Measurements from ENCODE around the gene TRMT112. TPM values are rescaled to one million over a fixed set of nuclear protein-coding genes. Genes with fewer than 3 reads are reported as not detected.

TRMT112 gene
- polyA plus RNA-seq, 2 of the 4 experiments (the other 2 are of a cell fraction), result 363 to 440 TPM

- DNase-seq (ENCODE audit: low read depth in 1 of 2, low spot score in 1 of 2) (peak; percentile 56 to 65), ATAC-seq (peak; percentile 33 to 49; a peak in 5 of 6 replicates), FAIRE-seq (no peak)
- Histone ChIP-seq H3K4me2 (peak overlapping the region; percentile 86), H3K27ac (peak overlapping the region; percentile 93 to 98), H3K9me3 (no peaks in the 10 kb centered on the region), H3K4me1 (peaks cover 17% of the 10 kb centered on the region; the same call in 1 of the 3 replicates), H3K4me3 (peak overlapping the region; percentile 63)
- POLR2A ChIA-PET, result interaction anchor here (1.0 to 5.8 kb wide), 5 partner anchors 15 to 101 kb away, joined by 4 to 49 read pairs (median 9); partner anchors contain the start of genes ESRRA, FKBP2 and STIP1
- TF ChIP-seq BCL3 (IDR thresholded peaks at IDR 0.05) (0 out of 3 replicates have a peak, but pooled peaks have one; percentile 10), BHLHE40 (IDR thresholded peaks at IDR 0.05; ENCODE audit: low read depth, low read length) (no peak), KDM1A (IDR thresholded peaks at IDR 0.05; ENCODE audit: low read depth) (no peak), PHF8 (IDR thresholded peaks at IDR 0.05; ENCODE audit: borderline replicate concordance, low read depth) (peak; percentile 3; the same call in 1 of the 2 replicates), POLR2A (IDR thresholded peaks at IDR 0.05; ENCODE audit: low read length) (no peak), CTCF (IDR thresholded peaks at IDR 0.05) (peak; percentile 6; the same call in 1 of the 3 replicates), RARB (CRISPR knock-in tag; IDR thresholded peaks at IDR 0.05) (no peak), NFE2L2 (conservative IDR thresholded peaks at IDR 0.05; ENCODE audit: low read length) (no peak), KDM5A (IDR thresholded peaks at IDR 0.05) (no peak), ZFP36 (IDR thresholded peaks at IDR 0.05; ENCODE audit: borderline replicate concordance, partially characterized antibody) (no peak)
- CTCF ChIA-PET, result interaction anchor here (0.6 to 20.5 kb wide), 10 partner anchors 9 to 109 kb away, joined by 3 to 448 read pairs (median 4); partner anchors contain the start of genes CATSPERZ, ESRRA, PLCB3 and STIP1
- WGBS (ENCODE audit: missing lambda C conversion rate), result 49% methylated on average over 17 of the region's 40 CpGs
Measured at GRCh38 chr11:64285885-64286800, 31.2 kb downstream of the TRMT112 start.

GRCh38 chr11:64284962-64285884 is 32.1 kb downstream of the TRMT112 start, which contains the start of gene GPR137:
TSS of gene GPR137 (plus strand) at chr11:64285848. CDS start at chr11:64286525, 677 bp downstream.
- whole genome bisulfite sequencing (ENCODE audit: missing lambda C conversion rate), result 13% methylated on average over 8 of the region's 102 CpGs
- H3K27ac ChIP-seq, result peak within 1 kb of the TSS; percentile 93 to 98
- CTCF ChIA-PET, result interaction anchor here (1.3 to 20.5 kb wide), 6 partner anchors 14 to 42 kb away, joined by 3 to 448 read pairs (median 5); partner anchors contain the start of genes CATSPERZ, ESRRA, PLCB3 and PPP1R14B
- peak; percentile 65 to 68 for ATAC-seq
- H3K4me1 ChIP-seq, result peaks cover 17% of the 10 kb centered on the region; the same call in 1 of the 3 replicates
- peak; percentile 75 to 79 for DNase-seq (ENCODE audit: low read depth in 1 of 2, low spot score in 1 of 2)
- FAIRE-seq, result no peak
- peak within 1 kb of the TSS; percentile 63 for H3K4me3 ChIP-seq
- no peaks in the 10 kb centered on the region for H3K9me3 ChIP-seq
- H3K4me2 ChIP-seq, result peak within 1 kb of the TSS; percentile 86
- POLR2A ChIA-PET, result interaction anchor here (0.6 to 5.8 kb wide), 9 partner anchors 9 to 100 kb away, joined by 3 to 49 read pairs (median 6); partner anchors contain the start of genes ESRRA, FKBP2, PRDX5 and STIP1
- TF ChIP-seq ZFP36 (IDR thresholded peaks at IDR 0.05; ENCODE audit: borderline replicate concordance, partially characterized antibody) (no peak), HOXB13 (CRISPR knock-in tag; IDR thresholded peaks at IDR 0.05; ENCODE audit: low read depth) (no peak), PBX3 (IDR thresholded peaks at IDR 0.05) (no peak; the same call in none of the 2 replicates), ZC3H11A (IDR thresholded peaks at IDR 0.05) (no peak), TP53 (CRISPR knock-in tag; IDR thresholded peaks at IDR 0.05) (no peak), GATA3 (IDR thresholded peaks at IDR 0.05; ENCODE audit: borderline replicate concordance) (0 out of 2 replicates have a peak, but pooled peaks have one; percentile 10), PHF8 (IDR thresholded peaks at IDR 0.05; ENCODE audit: borderline replicate concordance, low read depth) (peak; percentile 59), E2F6 (IDR thresholded peaks at IDR 0.05; ENCODE audit: borderline replicate concordance, low read depth) (no peak; the same call in 1 of the 2 replicates), EHF (CRISPR knock-in tag; IDR thresholded peaks at IDR 0.05) (no peak), HOXB5 (CRISPR knock-in tag; IDR thresholded peaks at IDR 0.05) (0 out of 2 replicates have a peak, but pooled peaks have one; percentile 20), FOSB (CRISPR knock-in tag; IDR thresholded peaks at IDR 0.05) (no peak), HEYL (CRISPR knock-in tag; IDR thresholded peaks at IDR 0.05) (no peak), CEBPB (IDR thresholded peaks at IDR 0.05) (no peak), HES2 (IDR thresholded peaks at IDR 0.05) (no peak), RARB (CRISPR knock-in tag; IDR thresholded peaks at IDR 0.05) (no peak), FOSL2 (IDR thresholded peaks at IDR 0.05) (no peak), FOSL2 (CRISPR knock-in tag; IDR thresholded peaks at IDR 0.05) (no peak), RAD21 (conservative IDR thresholded peaks at IDR 0.05 in 1 of 2, IDR thresholded peaks at IDR 0.05 in 1 of 2) (no peak), POLR2AphosphoS2 (conservative IDR thresholded peaks at IDR 0.05; ENCODE audit: low read length) (no peak), RFX5 (IDR thresholded peaks at IDR 0.05) (no peak)

Measured in A549 (cell line).